Measurements from ENCODE around the gene TANC1.

The TANC1 gene

DNA sequence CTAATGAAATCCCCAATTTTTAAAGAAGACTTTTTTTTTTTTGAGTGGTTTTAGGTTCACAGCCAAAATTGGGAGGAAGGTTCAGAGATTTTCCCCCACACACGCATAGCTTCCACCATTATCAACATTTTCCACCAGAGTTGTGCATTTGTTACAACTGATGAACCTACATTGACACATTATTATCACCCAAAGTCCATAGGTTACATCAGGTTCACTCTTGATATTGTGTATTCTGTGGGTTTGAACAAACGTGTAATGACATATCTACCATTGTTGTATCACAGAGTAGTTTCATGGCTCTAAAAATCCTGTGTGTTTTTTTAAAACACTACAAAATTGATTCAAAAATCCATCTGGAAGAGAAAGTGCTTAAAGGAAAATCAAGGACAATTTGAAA is 101.8 kb downstream of the TANC1 start:
- Histone ChIP-seq H3K27ac (no peak overlapping the region), H3K36me3 (no peaks in the 10 kb centered on the region), H3K27me3 (no peaks in the 10 kb centered on the region), H3K9me3 (no peaks in the 10 kb centered on the region), H3K4me1 (ENCODE audit: control insufficient read depth in 1 of 2, insufficient read depth in 1 of 2, low read depth in 1 of 2, low read length in 1 of 2) (no peaks in the 10 kb centered on the region), H3K4me3 (ENCODE audit: low read depth in 1 of 2, low read length in 1 of 2) (no peak overlapping the region)
- TF ChIP-seq, protein P1, sequence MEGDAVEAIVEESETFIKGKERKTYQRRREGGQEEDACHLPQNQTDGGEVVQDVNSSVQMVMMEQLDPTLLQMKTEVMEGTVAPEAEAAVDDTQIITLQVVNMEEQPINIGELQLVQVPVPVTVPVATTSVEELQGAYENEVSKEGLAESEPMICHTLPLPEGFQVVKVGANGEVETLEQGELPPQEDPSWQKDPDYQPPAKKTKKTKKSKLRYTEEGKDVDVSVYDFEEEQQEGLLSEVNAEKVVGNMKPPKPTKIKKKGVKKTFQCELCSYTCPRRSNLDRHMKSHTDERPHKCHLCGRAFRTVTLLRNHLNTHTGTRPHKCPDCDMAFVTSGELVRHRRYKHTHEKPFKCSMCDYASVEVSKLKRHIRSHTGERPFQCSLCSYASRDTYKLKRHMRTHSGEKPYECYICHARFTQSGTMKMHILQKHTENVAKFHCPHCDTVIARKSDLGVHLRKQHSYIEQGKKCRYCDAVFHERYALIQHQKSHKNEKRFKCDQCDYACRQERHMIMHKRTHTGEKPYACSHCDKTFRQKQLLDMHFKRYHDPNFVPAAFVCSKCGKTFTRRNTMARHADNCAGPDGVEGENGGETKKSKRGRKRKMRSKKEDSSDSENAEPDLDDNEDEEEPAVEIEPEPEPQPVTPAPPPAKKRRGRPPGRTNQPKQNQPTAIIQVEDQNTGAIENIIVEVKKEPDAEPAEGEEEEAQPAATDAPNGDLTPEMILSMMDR (IDR thresholded peaks at IDR 0.05) = no peak

DNA sequence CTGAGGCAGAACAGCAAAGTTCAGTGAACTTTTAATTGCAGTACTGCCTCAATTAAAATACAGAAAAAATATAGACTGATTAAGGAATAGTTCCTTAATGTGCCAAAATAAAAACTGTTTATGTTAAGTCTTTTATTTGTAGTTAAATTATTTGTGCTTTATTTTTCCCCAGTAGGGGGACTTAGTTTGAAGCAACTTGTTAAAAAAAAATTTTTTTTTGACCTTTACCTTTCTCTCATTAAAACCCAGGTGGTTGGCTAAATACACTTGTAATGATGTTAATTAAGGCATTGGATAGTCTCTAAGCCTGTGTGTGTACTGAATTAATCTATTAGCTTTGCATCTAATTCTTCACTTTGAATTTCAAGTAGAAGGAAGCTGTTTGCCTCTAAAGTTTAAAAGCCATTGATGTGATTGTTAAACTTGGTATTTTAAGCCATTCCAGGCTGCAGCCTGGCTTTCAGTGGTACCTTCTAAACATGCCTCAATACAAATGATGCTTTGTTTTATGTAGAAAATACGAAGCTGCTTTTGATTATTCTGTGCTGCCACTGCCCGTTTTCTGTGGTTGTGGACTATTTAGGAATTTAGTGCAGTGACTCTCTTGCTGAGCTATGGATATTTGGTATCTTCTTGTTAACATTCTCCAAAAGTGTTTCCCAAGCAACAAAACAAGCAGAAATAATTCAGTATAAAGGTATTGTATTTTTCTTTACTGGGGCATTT is 102.9 kb downstream of the TANC1 start:
- TF ChIP-seq, protein P1 (IDR thresholded peaks at IDR 0.05) = no peak
- H3K4me3 ChIP-seq (ENCODE audit: low read depth in 1 of 2, low read length in 1 of 2) = no peak overlapping the region
- H3K9me3 ChIP-seq = no peaks in the 10 kb centered on the region
- no peak overlapping the region for H3K27ac ChIP-seq
- H3K36me3 ChIP-seq = no peaks in the 10 kb centered on the region
- H3K4me1 ChIP-seq (ENCODE audit: control insufficient read depth in 1 of 2, insufficient read depth in 1 of 2, low read depth in 1 of 2, low read length in 1 of 2) = no peaks in the 10 kb centered on the region
- H3K27me3 ChIP-seq = no peaks in the 10 kb centered on the region

DNA sequence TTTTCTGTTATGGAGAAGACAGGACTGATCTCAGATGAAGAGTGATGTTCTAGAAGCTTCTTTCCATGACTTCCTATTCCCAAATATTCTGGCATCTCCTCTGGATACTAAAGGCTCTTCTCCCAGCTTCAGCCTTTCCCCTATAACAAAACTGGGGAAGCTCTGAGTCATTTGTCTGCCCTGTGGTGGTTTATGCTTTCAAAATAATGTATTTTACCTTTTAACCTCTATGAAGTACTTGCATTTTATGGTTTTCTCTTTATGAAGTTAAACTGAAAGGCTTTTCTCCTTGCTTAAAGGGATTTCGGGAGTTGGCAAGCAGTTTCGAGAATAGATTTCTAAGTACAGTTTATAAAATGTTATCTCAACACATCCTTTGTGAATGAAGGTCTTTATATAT is 104.4 kb downstream of the TANC1 start:
- TF ChIP-seq, protein P1 (IDR thresholded peaks at IDR 0.05) = no peak
- no peak overlapping the region for H3K27ac ChIP-seq
- no peaks in the 10 kb centered on the region for H3K4me1 ChIP-seq (ENCODE audit: control insufficient read depth in 1 of 2, insufficient read depth in 1 of 2, low read depth in 1 of 2, low read length in 1 of 2)

DNA sequence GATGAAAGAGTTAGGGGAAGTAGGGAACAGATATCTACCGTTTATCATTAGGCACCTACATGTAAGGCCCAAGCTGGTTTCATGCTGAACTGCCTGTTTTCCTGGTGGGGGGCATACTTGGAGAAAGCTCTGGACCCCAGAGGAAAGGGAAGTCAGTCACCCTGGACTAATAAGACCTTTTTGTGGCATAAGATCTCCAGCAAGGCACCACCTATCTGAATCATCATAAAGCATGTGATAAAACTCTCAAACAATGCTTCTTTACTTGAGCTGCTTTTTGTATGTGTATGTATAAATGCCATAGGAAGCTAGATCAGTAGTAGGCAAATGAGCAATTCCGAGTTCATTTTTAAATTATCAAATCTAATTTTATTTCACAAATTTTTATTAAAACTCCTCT is 104.8 kb downstream of the TANC1 start:
- Histone ChIP-seq H3K27ac (no peak overlapping the region), H3K9me3 (no peaks in the 10 kb centered on the region), H3K4me3 (ENCODE audit: low read depth in 1 of 2, low read length in 1 of 2) (no peak overlapping the region), H3K4me1 (ENCODE audit: control insufficient read depth in 1 of 2, insufficient read depth in 1 of 2, low read depth in 1 of 2, low read length in 1 of 2) (no peaks in the 10 kb centered on the region), H3K27me3 (no peaks in the 10 kb centered on the region), H3K36me3 (no peaks in the 10 kb centered on the region)
- TF ChIP-seq, protein P1 (IDR thresholded peaks at IDR 0.05) = no peak

More for the DNA sequence above, 104.4 kb downstream of the TANC1 start:
- Histone ChIP-seq H3K36me3 (no peaks in the 10 kb centered on the region), H3K27me3 (no peaks in the 10 kb centered on the region), H3K4me3 (ENCODE audit: low read depth in 1 of 2, low read length in 1 of 2) (no peak overlapping the region), H3K9me3 (no peaks in the 10 kb centered on the region)

DNA sequence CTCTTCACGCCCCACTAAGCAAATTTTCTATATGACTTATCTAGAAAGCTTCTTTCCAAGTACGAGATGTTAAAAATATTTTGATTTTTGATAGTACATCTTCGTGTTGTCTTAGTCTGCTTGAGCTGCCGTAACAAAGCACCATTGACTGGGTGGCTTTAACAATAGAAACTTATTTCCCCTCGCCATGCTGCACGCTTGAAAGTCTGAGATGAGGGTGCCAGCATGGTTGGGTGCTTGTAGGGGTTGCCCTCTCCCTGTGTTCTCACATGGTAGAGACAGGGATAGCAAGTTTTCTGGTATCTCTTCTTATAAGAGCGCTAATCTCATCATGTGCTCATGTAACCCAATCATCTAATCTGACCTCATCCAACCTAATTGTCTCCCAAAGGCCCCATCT is 106.2 kb downstream of the TANC1 start:
- Histone ChIP-seq H3K27me3 (no peaks in the 10 kb centered on the region), H3K27ac (no peak overlapping the region)

More for the DNA sequence above, 106.2 kb downstream of the TANC1 start:
- no peak overlapping the region for H3K4me3 ChIP-seq (ENCODE audit: low read depth in 1 of 2, low read length in 1 of 2)
- no peaks in the 10 kb centered on the region for H3K36me3 ChIP-seq
- H3K4me1 ChIP-seq (ENCODE audit: control insufficient read depth in 1 of 2, insufficient read depth in 1 of 2, low read depth in 1 of 2, low read length in 1 of 2) = no peaks in the 10 kb centered on the region
- no peaks in the 10 kb centered on the region for H3K9me3 ChIP-seq
- TF ChIP-seq, protein P1 (IDR thresholded peaks at IDR 0.05) = no peak
